HCT116 (cell line): Measurements from ENCODE around the gene BMERB1. TPM values are rescaled to one million over a fixed set of nuclear protein-coding genes. Genes with fewer than 3 reads are reported as not detected.

Experiments used
- ATAC-seq: fragments of 200-7000 bp; cut with Tn5 transposase; 2 replicates; pipeline ENCODE4 v1.9.1; 2020; ENCODE audit warnings: mild to moderate bottlenecking, moderate library complexity
- BruUV-seq: library from RNA; stranded (reverse); fragments of 400-500 nt; replicated peaks from 2 replicates; lab custom pipeline; 2021; lab: Mats Ljungman, UMichigan
- CTCF ChIA-PET: fragments of 300-600 bp; sonication (Branson Sonifier 250); formaldehyde crosslinking; loops from one replicate; lab custom pipeline; 2021; ENCODE audit warnings: antibody characterized with exemption; lab: Charles Lee
- POLR2A ChIA-PET: fragments of 300-600, 350-600 bp; sonication (Branson Sonifier 250); formaldehyde crosslinking; loops from one replicate; lab custom pipeline; 2021; ENCODE audit warnings: antibody characterized with exemption; lab: Charles Lee
- RAD21 ChIA-PET, 2 experiments: fragments of 300-600 bp; sonication (Branson Sonifier 250); formaldehyde crosslinking; loops; one replicate each; lab custom pipeline; 2023; ENCODE audit warnings: low total read pairs in 2 of 2; ENCODE audit not compliant: uncharacterized antibody in 2 of 2, unreplicated experiment in 2 of 2, low non-redundant PET in 1 of 2; lab: Charles Lee
- DNase-seq: peaks from one replicate; pipeline ENCODE4 v3.0.0-alpha.2; 2010; ENCODE audit warnings: low read depth, low spot score
- H2AFZ ChIP-seq: fragments of 200-600 bp; shearing (Covaris generic), sonication (generic); 2 replicates; pipeline ENCODE4 v1.6.1; 2017; ENCODE audit warnings: low read depth, mixed run types, mixed read lengths, antibody characterized with exemption, low read length; ENCODE audit not compliant: poor library complexity, severe bottlenecking
- H3K27ac ChIP-seq: 2 replicates; pipeline ENCODE4 v1.5.1; 2012; ENCODE audit warnings: low read depth, low read length
- H3K27me3 ChIP-seq: fragments of 200-600 bp; sonication (generic); 2 replicates; pipeline ENCODE4 v1.6.1; 2016; ENCODE audit warnings: mixed run types, low read length, mixed read lengths; ENCODE audit not compliant: insufficient read depth
- H3K36me3 ChIP-seq, 2 experiments: fragments of 200-500 bp in 1 of 2; fragments of 200-600 bp in 1 of 2; sonication (Bioruptor generic) in 1 of 2; sonication (generic) in 1 of 2; 2 replicates each; pipeline versions ENCODE4 v1.5.1 to v1.6.1; 2014 to 2016; ENCODE audit warnings: low read length in 2 of 2, inconsistent platforms in 1 of 2, mixed read lengths in 1 of 2, mixed run types in 1 of 2; ENCODE audit not compliant: insufficient read depth in 2 of 2, control insufficient read depth in 1 of 2
- H3K4me1 ChIP-seq, 2 experiments: fragments of 200-600 bp in 1 of 2; sonication (generic) in 1 of 2; 2 replicates each; pipeline versions ENCODE4 v1.5.1 to v1.6.1; 2012 to 2017; ENCODE audit warnings: low read length in 2 of 2, inconsistent platforms in 1 of 2, mild to moderate bottlenecking in 1 of 2, mixed read lengths in 1 of 2, mixed run types in 1 of 2, moderate library complexity in 1 of 2; ENCODE audit not compliant: insufficient read depth in 2 of 2, control insufficient read depth in 1 of 2
- H3K4me2 ChIP-seq: fragments of 200-600 bp; sonication (generic); 2 replicates; pipeline ENCODE4 v1.6.1; 2017; ENCODE audit warnings: mixed run types, low read length, mixed read lengths
- H3K4me3 ChIP-seq, 2 experiments: fragments of 200-600 bp in 1 of 2; sonication (generic) in 1 of 2; replicated peaks in 1 of 2; 2 replicates each; pipeline ENCODE4 v1.5.1; 2011 to 2016; ENCODE audit warnings: low read length in 2 of 2, control low read depth in 1 of 2, low read depth in 1 of 2, mild to moderate bottlenecking in 1 of 2, mixed read lengths in 1 of 2, mixed run types in 1 of 2
- H3K79me2 ChIP-seq: fragments of 200-600 bp; sonication (generic); 2 replicates; pipeline ENCODE4 v1.6.1; 2017; ENCODE audit warnings: mild to moderate bottlenecking, mixed run types, low read length, moderate library complexity, mixed read lengths; ENCODE audit not compliant: insufficient read depth
- H3K9ac ChIP-seq: fragments of 200-600 bp; sonication (generic); 2 replicates; pipeline ENCODE4 v1.6.1; 2016; ENCODE audit warnings: low read length, mixed read lengths
- H3K9me2 ChIP-seq: fragments of 200-600 bp; sonication (generic), shearing (Covaris generic); 2 replicates; pipeline ENCODE4 v1.6.1; 2017; ENCODE audit warnings: mixed run types, mild to moderate bottlenecking, moderate library complexity; ENCODE audit not compliant: insufficient read depth
- H3K9me3 ChIP-seq, 2 experiments: fragments of 200-500 bp in 1 of 2; fragments of 200-600 bp in 1 of 2; sonication (Bioruptor generic) in 1 of 2; sonication (generic) in 1 of 2; 2 replicates each; pipeline ENCODE4 v1.6.1; 2014 to 2017; ENCODE audit warnings: low read length in 2 of 2, mixed read lengths in 2 of 2, inconsistent platforms in 1 of 2, low read depth in 1 of 2, mild to moderate bottlenecking in 1 of 2, mixed run types in 1 of 2, moderate library complexity in 1 of 2; ENCODE audit not compliant: control insufficient read depth in 1 of 2, insufficient read depth in 1 of 2
- H4K20me1 ChIP-seq: fragments of 200-600 bp; sonication (generic), shearing (Covaris generic); 2 replicates; pipeline ENCODE4 v1.6.1; 2017; ENCODE audit warnings: mixed run types, mild to moderate bottlenecking, moderate library complexity; ENCODE audit not compliant: insufficient read depth
- CBX3 ChIP-seq: IDR thresholded peaks from 2 replicates; pipeline ENCODE4 v1.6.1; 2012; ENCODE audit warnings: low read depth
- FOSL1 ChIP-seq: IDR thresholded peaks from 2 replicates; pipeline ENCODE4 v1.6.1; 2012; ENCODE audit warnings: low read depth
- POLR2AphosphoS5 ChIP-seq: IDR thresholded peaks from 2 replicates; pipeline ENCODE4 v1.6.1; 2011; ENCODE audit warnings: mild to moderate bottlenecking, low read depth, low read length, moderate library complexity
- RAD21 ChIP-seq: IDR thresholded peaks from 2 replicates; pipeline ENCODE4 v1.6.1; 2012; ENCODE audit warnings: low read depth, mild to moderate bottlenecking
- REST ChIP-seq: IDR thresholded peaks from 2 replicates; pipeline ENCODE4 v1.6.1; 2012; ENCODE audit warnings: low read depth
- TCF7L2 ChIP-seq: IDR thresholded peaks from 2 replicates; pipeline ENCODE4 v1.7.0; 2011; ENCODE audit warnings: borderline replicate concordance, inconsistent platforms; ENCODE audit not compliant: insufficient read depth, insufficient read length; ENCODE audit errors: extremely low read depth
- ZBTB33 ChIP-seq: IDR thresholded peaks from 2 replicates; pipeline ENCODE4 v1.6.1; 2011; ENCODE audit warnings: mild to moderate bottlenecking, low read length, moderate library complexity; ENCODE audit not compliant: insufficient replicate concordance; ENCODE audit errors: extremely low read depth
- intact Hi-C: fragments of 100-400 bp; cut with micrococcal nuclease; formaldehyde crosslinking; loops from 2 replicates; pipeline ENCODE4 v1.10.0; 2022
- total RNA-seq: library from RNA; stranded (reverse); gene quantifications from one replicate; pipeline ENCODE4 v1.2.1, GENCODE V29; 2021; ENCODE audit not compliant: unreplicated experiment

The BMERB1 gene
- total RNA-seq, 1 experiment from 2014 or later: 43.6 TPM

- peaks cover 32 to 42% of the 10 kb centered on the region in 2 experiments; a peak in 3 of 4 replicates for H3K36me3 ChIP-seq
- ATAC-seq (no peak), DNase-seq (no peak)
- TF ChIP-seq RAD21: no peak
- no peak overlapping the region for H3K9ac ChIP-seq
- no peaks in the 10 kb centered on the region for H4K20me1 ChIP-seq
- RAD21 ChIA-PET: no interaction called here
- CTCF ChIA-PET: no interaction called here
- no peak overlapping the region for H3K4me3 ChIP-seq
- H3K79me2 ChIP-seq: no peaks in the 10 kb centered on the region
- H3K27ac ChIP-seq: no peak overlapping the region; the same call in 1 of the 2 replicates
- H3K9me2 ChIP-seq: no peaks in the 10 kb centered on the region
- no peak overlapping the region for H3K4me2 ChIP-seq
- H3K9me3 ChIP-seq: no peaks in the 10 kb centered on the region
- POLR2A ChIA-PET: interaction anchor here (1.2 kb wide), 1 partner anchor 47 kb away, joined by 3 read pairs; no protein-coding TSS in a partner anchor
- H3K27me3 ChIP-seq: no peaks in the 10 kb centered on the region
- BruUV-seq: no TSS peak
- peaks cover 14 to 32% of the 10 kb centered on the region in 2 experiments for H3K4me1 ChIP-seq
- intact Hi-C loops: no loop called here
- H2AFZ ChIP-seq: no peak overlapping the region
Measured at GRCh38 chr16:15597135-15597534, 162.7 kb downstream of the BMERB1 start.

DNA sequence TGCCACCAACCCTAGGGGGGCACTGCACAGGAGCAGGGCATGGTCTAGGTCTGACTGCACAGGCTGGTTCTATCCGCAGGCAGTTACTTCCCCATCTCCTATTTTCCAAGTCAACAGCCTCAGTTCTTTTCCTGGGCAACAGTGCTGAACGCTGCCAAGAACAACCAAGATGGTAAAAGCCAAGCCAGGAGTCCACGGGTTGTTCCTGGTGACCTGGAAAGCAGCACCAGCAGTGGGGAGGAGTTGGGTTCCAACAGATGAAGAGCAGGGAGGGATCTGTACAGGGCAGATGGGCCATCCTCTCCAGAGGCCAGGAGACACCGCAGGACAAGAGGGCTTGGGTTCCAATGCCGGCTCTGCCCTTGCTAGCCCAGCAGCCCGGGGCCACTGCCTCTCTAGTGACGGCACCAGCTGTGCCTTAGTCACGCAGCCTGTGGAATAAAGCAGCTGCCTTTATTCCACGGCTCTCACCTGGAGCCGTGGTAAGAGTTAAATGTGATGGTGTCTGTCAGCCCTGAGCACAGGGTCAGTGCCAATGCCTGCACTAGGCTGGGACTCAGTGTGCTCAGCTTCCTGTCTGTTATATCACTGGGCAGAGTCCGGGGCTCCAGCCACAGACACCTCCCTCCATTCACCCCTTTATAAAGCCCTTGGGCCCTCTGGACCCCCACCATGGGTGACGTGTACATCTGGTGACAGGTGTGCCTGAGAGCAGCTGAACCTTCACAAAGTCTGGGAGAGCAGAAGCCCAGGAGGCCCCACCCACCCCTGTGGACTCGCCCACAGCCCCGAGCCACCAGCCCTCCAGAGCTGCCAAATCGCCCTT, 163.6 kb downstream of the BMERB1 start:
- intact Hi-C loops: no loop called here
- Histone ChIP-seq H2AFZ (no peak overlapping the region), H3K79me2 (no peaks in the 10 kb centered on the region), H3K27me3 (no peaks in the 10 kb centered on the region), H3K36me3 (peaks cover 39 to 45% of the 10 kb centered on the region in 2 experiments; a peak in 3 of 4 replicates), H3K4me3 (no peak overlapping the region), H3K4me1 (peaks cover 5 to 23% of the 10 kb centered on the region in 2 experiments; a peak in 3 of 4 replicates), H3K27ac (no peak overlapping the region; the same call in 1 of the 2 replicates), H3K9me2 (no peaks in the 10 kb centered on the region), H3K9ac (no peak overlapping the region), H3K4me2 (no peak overlapping the region), H4K20me1 (no peaks in the 10 kb centered on the region), H3K9me3 (no peaks in the 10 kb centered on the region)
- TF ChIP-seq REST (no peak), TCF7L2 (no peak), CBX3 (no peak), POLR2AphosphoS5 (0 out of 2 replicates have a peak, but pooled peaks have one; percentile 24), ZBTB33 (no peak), FOSL1 (no peak)
- DNase-seq: no peak
- POLR2A ChIA-PET: interaction anchor here (1.2 kb wide), 1 partner anchor 47 kb away, joined by 3 read pairs; no protein-coding TSS in a partner anchor
- no TSS peak for BruUV-seq
- CTCF ChIA-PET: no interaction called here
- ATAC-seq: peak; percentile 30; the same call in 1 of the 2 replicates
- RAD21 ChIA-PET: no interaction called here
